Activated CD4-positive, alpha-beta T cell treated with anti-CD3 and anti-CD28 coated beads for 48 hours (primary cell): ENCODE measurements around the gene TMBIM4.

Experiments
- DNase-seq: peaks from one replicate; pipeline ENCODE4 v3.0.0-alpha.2; 2020

TMBIM4 gene

GRCh38 chr12:66085998-66086397 is 83.8 kb downstream of the TMBIM4 start:
- DNase-seq: no peak
